ENCODE data around the gene KIF21A. TPM values are rescaled to one million over a fixed set of nuclear protein-coding genes. Genes with fewer than 3 reads are reported as not detected.

The KIF21A gene
- polyA plus RNA-seq, 1 donor from 2014 or later: 130 TPM

- TF ChIP-seq TAF1 (IDR thresholded peaks at IDR 0.05; ENCODE audit: low read depth): no peak
- no peak for TF ChIP-seq MXI1 (conservative IDR thresholded peaks at IDR 0.05; ENCODE audit: poor library complexity, severe bottlenecking)
- no peaks in the 10 kb centered on the region for H3K36me3 ChIP-seq (ENCODE audit: insufficient read depth, low read length)
- no peaks in the 10 kb centered on the region for H3K79me2 ChIP-seq (replicated peaks; ENCODE audit: insufficient read depth, low read length)
- H3K4me3 ChIP-seq (ENCODE audit: low read length): no peak overlapping the region
- H3K27me3 ChIP-seq (ENCODE audit: insufficient read depth, low read depth, low read length): no peaks in the 10 kb centered on the region
- H3K27ac ChIP-seq (ENCODE audit: low read length): no peak overlapping the region
- H3K9me2 ChIP-seq (ENCODE audit: insufficient read depth, low read length): no peaks in the 10 kb centered on the region
- no peaks in the 10 kb centered on the region for H3F3A ChIP-seq (ENCODE audit: insufficient read depth, low read length, poor library complexity, severe bottlenecking)
- no peak overlapping the region for H2AFZ ChIP-seq (ENCODE audit: low read depth, low read length)
- H3K9ac ChIP-seq (ENCODE audit: low read length): no peak overlapping the region
- H3K4me2 ChIP-seq (ENCODE audit: low read length): no peak overlapping the region
- no peaks in the 10 kb centered on the region for H4K20me1 ChIP-seq (ENCODE audit: insufficient read depth)
- H3K9me3 ChIP-seq (ENCODE audit: low read length): no peaks in the 10 kb centered on the region
Measured at GRCh38 chr12:39275846-39276245, 167.1 kb downstream of the KIF21A start.

- H3K9me3 ChIP-seq (ENCODE audit: low read length): no peaks in the 10 kb centered on the region
- no peak overlapping the region for H2AFZ ChIP-seq (ENCODE audit: low read depth, low read length)
- H4K20me1 ChIP-seq (ENCODE audit: insufficient read depth): no peaks in the 10 kb centered on the region
- no peaks in the 10 kb centered on the region for H3K79me2 ChIP-seq (replicated peaks; ENCODE audit: insufficient read depth, low read length)
- H3K9me2 ChIP-seq (ENCODE audit: insufficient read depth, low read length): no peaks in the 10 kb centered on the region
- TF ChIP-seq REST (IDR thresholded peaks at IDR 0.05; ENCODE audit: borderline replicate concordance): no peak
- TF ChIP-seq, protein P1, sequence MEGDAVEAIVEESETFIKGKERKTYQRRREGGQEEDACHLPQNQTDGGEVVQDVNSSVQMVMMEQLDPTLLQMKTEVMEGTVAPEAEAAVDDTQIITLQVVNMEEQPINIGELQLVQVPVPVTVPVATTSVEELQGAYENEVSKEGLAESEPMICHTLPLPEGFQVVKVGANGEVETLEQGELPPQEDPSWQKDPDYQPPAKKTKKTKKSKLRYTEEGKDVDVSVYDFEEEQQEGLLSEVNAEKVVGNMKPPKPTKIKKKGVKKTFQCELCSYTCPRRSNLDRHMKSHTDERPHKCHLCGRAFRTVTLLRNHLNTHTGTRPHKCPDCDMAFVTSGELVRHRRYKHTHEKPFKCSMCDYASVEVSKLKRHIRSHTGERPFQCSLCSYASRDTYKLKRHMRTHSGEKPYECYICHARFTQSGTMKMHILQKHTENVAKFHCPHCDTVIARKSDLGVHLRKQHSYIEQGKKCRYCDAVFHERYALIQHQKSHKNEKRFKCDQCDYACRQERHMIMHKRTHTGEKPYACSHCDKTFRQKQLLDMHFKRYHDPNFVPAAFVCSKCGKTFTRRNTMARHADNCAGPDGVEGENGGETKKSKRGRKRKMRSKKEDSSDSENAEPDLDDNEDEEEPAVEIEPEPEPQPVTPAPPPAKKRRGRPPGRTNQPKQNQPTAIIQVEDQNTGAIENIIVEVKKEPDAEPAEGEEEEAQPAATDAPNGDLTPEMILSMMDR (IDR thresholded peaks at IDR 0.05; ENCODE audit: poor library complexity, severe bottlenecking): peak; percentile 79
- TF ChIP-seq POLR2AphosphoS5 (IDR thresholded peaks at IDR 0.05): no peak
- TF ChIP-seq MXI1 (conservative IDR thresholded peaks at IDR 0.05; ENCODE audit: poor library complexity, severe bottlenecking): no peak
- peak; percentile 80 for TF ChIP-seq RAD21 (conservative IDR thresholded peaks at IDR 0.05)
- TF ChIP-seq EP300 (conservative IDR thresholded peaks at IDR 0.05; ENCODE audit: poor library complexity, severe bottlenecking): no peak
- no peak for TF ChIP-seq TAF1 (IDR thresholded peaks at IDR 0.05; ENCODE audit: low read depth)
- no peak for TF ChIP-seq EZH2 (IDR thresholded peaks at IDR 0.05; ENCODE audit: borderline replicate concordance, insufficient read depth, low read length, poor library complexity, severe bottlenecking)
- peak; percentile 85 for TF ChIP-seq SMC3 (conservative IDR thresholded peaks at IDR 0.05; ENCODE audit: poor library complexity)
- no peak overlapping the region for H3K9ac ChIP-seq (ENCODE audit: low read length)
- no peak overlapping the region for H3K4me3 ChIP-seq (ENCODE audit: low read length)
- H3K4me2 ChIP-seq (ENCODE audit: low read length): no peak overlapping the region
- H3K27ac ChIP-seq (ENCODE audit: low read length): no peak overlapping the region
- H3K36me3 ChIP-seq (ENCODE audit: insufficient read depth, low read length): no peaks in the 10 kb centered on the region
- H3K27me3 ChIP-seq (ENCODE audit: insufficient read depth, low read depth, low read length): no peaks in the 10 kb centered on the region
- H3F3A ChIP-seq (ENCODE audit: insufficient read depth, low read length, poor library complexity, severe bottlenecking): no peaks in the 10 kb centered on the region
Measured at GRCh38 chr12:39272871-39273655, 169.9 kb downstream of the KIF21A start.

Data from neural cell (in vitro differentiated cells).